ENCODE data around the gene SPTLC1. TPM values are rescaled to one million over a fixed set of nuclear protein-coding genes. Genes with fewer than 3 reads are reported as not detected.
"Not testable (repeated sequence)": the region's sequence is repeated elsewhere in the genome, so short reads cannot be mapped to it uniquely, and the experiment has no call there.

The SPTLC1 gene, protein sequence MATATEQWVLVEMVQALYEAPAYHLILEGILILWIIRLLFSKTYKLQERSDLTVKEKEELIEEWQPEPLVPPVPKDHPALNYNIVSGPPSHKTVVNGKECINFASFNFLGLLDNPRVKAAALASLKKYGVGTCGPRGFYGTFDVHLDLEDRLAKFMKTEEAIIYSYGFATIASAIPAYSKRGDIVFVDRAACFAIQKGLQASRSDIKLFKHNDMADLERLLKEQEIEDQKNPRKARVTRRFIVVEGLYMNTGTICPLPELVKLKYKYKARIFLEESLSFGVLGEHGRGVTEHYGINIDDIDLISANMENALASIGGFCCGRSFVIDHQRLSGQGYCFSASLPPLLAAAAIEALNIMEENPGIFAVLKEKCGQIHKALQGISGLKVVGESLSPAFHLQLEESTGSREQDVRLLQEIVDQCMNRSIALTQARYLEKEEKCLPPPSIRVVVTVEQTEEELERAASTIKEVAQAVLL
- 123 and 134 TPM in 2 replicates for total RNA-seq (2014; rRNA removed; shearing (Covaris generic))

DNA sequence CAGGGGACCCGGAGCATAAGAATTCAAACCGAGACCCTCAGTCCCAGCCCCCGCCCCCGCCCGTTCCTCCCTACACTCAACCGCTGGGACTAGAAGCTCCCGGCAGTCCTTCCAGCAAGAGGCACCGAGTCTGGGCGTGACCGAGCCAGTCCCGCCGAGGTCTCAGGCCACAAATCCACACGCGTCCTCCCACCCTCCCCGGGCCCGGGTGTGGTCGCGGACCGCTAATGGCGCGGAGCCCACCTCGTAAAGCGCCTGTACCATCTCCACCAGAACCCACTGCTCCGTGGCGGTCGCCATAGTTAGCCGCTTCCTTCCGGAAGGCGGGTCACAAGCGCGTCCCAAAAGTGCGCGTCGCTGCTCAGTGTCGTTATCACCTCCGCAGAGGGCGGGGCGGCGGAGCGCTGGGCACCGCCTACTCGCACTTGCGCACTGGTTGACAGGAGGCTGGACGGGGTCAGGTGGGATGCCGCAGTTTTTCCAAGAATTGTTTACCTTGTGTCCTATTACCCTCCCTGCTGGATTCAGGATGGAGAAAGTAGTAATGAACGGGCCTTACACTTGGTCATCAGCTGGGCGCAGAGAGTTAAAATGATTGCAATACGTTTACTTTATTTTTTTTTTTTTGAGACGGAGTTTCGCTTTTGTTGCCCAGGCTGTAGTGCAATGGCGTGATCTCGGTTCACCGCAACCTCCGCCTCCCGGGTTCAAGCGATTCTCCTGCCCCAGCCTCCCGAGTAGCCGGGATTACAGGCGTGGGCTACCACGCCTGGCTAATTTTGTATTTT is at the start of gene SPTLC1:
TSS of gene SPTLC1 (minus strand) at position 343 of the 788 bp plus-strand sequence. CDS start at position 300, 43 bp downstream.
- DNase-seq (ENCODE audit: low read depth), result peak; percentile 93

DNA sequence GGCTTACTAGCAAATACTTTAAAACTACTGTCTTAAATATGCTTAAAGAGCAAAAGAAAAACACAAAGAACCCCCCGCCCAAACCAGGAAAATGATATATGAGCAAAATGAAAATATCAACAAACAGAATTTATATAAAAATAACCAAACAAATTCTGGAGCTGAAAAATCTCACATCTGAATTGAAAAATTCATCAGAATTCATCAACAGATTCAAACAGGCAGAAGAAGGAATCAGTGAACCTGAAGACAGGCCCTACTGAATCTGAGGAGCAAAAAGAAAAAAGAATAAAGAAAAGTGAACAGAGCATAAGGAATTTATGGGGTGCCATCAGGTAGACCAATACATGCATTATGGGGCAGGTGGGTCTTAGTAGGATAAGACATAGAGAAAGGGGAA is 49.8 kb upstream of the SPTLC1 start:
- no peak for DNase-seq (ENCODE audit: low read depth)

DNA sequence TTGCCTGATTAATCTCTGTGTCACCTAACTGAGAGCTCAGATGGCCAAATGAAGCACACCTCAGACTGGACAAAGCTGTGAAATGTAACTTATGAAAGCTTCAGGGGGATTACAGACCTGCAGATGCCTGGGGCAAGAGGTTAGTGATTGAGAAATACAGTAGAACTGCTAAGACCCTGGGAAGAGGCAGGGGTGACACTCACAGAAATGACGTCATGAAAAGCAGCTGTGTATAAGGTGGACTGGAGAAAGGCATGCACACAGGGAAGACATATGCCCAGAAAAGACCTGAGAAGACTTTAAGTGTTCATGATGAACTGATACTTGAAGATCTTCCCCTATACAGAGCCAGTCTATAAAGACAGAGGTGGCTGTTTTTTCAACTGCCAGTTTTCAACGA is 49.3 kb upstream of the SPTLC1 start:
- no peak for DNase-seq (ENCODE audit: low read depth)

DNA sequence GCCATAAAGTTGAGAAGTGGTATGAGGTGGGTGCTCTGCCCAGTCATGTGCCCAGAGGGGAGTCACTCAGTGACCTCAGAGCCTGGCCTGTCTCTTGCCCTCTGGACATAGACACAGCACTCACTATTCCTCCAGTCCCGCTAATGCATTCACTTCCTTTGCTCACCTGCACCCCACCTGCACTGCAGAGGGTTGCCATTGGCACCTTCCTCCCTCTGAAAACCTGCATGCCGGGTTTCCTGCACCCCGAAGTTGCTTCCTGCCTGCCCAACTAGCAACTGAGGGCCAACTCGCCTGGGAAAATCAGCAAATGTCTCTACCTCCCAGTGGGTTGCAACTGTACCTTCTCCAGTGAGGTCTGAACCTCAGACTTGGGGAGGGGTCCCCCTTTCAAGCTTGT is 48.1 kb upstream of the SPTLC1 start:
- DNase-seq (ENCODE audit: low read depth), result no peak

DNA sequence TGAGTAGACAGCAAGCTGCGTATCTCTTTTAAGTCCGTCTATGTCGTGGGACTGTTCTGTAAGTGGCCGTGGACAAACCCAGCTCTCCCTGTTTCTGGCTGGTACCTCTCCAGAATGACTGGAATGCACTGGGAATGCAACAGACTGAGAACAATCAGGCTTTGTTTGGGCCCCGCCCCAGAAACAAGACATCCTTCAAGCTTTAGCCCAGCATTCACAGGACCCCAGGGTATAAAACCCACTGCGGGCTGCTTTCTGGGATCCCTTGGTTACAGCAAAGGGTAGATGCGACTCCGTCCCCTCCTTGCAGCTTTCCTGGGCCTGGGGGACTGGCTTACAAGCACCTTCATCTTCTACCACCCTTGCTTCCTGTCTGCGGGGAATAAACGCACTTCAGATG is 45.6 kb upstream of the SPTLC1 start:
- no peak for DNase-seq (ENCODE audit: low read depth)

DNA sequence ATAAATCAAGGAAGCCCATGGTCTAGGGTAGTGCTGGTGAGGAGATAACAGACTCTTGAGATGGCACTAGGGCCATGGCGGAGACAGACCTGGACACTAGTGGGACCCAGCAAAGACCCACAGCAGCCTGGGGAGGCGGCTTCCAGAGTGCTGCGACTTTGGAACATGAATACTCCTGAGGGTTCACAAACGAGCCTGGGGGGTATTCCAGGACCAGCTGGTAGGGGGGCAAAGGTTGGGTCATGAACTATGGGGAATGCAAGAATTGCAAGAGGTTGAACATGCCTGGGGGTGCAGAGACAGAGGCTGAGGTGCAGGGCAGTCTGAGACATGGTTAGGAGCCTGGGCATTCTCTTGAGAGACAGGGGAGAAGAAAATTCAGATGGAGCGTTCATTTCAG is 43.8 kb upstream of the SPTLC1 start:
- DNase-seq (ENCODE audit: low read depth), result no peak

DNA sequence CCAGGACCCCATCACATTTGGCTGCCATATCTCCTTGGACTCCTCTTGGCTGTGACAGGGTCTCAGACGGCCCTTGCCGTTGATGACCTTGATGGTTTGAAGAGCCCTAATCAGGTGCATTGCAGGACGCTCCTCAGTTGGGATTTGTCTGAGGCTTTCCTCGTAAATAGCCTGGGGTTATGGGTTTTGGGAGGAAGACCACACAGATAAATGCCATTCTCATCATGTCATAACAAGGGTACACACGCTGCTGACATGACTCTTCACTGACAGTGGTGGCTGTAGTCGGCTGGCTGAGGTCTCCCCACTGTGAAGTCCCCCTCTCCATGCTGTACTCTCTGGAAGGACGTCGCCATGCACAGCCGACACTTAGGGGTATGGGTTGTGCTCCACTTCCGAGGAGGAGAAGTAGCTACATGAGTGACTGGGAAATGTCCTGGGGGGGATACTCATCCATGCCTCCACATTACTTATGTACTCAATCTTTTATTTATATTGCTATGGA is 42.9 kb upstream of the SPTLC1 start:
- DNase-seq (ENCODE audit: low read depth), result peak; percentile 50

DNA sequence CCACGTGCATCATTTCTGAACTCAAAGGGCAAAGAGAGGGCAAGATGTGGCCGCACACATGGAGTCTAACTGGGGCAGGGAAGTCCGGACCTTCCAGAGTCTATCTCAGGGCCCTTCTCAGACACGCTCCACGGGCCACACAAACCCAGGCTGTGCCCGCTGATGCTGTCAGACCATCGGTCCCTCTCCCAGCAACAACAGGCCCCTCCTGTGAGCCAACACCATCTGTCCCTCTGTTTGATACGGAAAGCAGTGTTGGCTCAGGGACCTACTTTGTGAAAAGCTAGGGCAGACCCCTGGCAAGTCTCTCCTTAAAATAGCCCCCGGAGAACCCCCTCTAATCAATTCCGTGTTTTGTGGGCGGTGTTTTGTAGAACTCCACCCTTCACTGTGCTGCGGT is 40.5 kb upstream of the SPTLC1 start:
- not testable (repeated sequence) for DNase-seq (ENCODE audit: low read depth)

DNA sequence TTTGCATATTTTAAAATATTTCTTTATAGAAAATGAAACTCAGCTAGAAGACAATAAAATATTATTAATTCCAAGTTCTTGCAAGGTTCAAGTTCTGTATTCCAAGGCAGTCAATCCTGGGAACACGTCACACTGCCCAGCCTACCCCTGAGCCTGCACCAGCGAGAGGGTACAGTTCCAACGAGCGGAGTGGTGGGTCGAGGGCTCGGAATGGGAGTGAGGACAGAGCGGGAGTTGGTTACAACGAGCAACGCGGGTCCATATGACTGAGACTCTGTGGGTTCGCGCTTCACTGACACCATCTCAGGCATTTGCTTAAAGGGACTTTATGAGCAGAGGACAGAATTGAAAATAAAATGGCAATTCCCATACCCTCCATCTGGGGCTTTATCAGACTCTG is 40.0 kb upstream of the SPTLC1 start:
- no peak for DNase-seq (ENCODE audit: low read depth)

DNA sequence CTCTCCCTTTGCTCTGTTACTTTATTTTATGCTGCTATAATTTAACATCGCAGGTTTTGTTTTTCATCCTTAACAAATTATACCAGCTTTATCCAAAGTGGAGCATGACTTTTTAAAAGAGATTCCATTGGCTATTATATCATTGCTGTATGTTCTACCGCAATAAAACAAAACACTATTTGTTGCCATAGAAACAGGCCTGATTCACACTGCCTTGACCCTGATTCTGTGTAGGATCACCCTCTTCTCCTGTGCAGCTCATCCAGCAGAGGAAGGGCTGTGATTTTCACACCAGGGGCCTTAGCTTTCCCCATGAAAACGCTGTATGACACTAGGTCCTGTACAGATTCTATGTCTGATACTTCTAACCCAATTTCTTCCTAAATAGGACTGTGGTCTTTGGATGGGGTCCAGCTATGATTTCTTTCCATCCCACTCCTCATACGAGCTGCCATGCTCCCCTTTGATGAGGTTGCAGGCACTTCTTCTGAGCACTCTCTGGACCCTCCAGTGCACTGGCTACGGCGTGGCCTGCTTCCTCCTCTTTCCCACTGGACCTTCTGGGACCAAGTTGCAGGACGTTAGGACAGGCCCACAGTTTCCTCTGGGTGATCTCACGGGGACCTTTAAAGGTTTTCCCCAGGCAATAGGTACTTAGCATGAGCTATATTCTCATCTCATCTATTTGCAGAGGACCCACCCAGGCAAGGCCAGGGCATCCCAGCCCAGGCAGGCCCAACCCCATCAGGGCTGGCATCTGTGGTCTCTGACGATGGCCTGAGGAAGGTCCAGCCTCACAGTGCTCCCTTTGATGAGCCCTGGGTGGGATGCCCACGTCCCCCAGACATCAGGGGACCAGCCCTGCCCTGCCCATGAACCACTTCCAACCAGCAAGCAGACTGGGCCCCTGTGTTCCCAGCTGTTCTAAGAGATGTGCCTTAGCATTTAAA is 38.5 kb upstream of the SPTLC1 start:
- DNase-seq (ENCODE audit: low read depth), result peak; percentile 93

DNA sequence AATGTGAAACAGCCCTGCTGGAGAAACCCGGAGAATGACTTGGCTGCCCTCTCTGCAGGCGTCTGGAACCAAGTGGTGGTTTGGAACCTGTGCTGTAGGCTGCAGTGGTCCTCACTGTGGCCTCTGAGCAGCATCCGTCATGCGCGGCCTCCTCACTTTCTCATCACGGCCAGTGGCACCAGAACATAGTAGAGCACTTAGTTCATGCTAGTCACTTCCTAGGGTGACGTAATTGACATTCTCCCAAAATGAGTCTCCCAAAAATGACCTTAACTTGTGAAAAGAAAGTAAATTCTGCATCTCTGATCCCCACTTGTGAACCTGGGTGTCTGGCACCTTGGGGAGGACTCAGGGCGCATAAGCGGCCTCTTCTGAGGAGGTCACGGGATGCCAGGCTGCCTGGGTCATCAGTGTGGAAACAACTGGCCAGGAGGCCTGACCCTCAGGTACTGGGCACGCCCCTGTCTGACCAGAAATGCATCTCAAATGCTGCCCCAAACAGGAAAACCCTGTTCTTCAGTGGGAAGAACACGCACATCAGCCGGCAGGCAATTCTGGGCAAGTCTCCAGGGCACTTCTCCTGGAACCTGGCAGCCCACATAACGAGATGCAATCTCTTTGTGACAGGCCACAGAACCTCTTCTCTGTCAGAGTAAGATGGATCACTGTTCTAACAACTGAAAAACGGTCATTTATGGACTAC is 36.6 kb upstream of the SPTLC1 start:
- peak; percentile 95 for DNase-seq (ENCODE audit: low read depth)

DNA sequence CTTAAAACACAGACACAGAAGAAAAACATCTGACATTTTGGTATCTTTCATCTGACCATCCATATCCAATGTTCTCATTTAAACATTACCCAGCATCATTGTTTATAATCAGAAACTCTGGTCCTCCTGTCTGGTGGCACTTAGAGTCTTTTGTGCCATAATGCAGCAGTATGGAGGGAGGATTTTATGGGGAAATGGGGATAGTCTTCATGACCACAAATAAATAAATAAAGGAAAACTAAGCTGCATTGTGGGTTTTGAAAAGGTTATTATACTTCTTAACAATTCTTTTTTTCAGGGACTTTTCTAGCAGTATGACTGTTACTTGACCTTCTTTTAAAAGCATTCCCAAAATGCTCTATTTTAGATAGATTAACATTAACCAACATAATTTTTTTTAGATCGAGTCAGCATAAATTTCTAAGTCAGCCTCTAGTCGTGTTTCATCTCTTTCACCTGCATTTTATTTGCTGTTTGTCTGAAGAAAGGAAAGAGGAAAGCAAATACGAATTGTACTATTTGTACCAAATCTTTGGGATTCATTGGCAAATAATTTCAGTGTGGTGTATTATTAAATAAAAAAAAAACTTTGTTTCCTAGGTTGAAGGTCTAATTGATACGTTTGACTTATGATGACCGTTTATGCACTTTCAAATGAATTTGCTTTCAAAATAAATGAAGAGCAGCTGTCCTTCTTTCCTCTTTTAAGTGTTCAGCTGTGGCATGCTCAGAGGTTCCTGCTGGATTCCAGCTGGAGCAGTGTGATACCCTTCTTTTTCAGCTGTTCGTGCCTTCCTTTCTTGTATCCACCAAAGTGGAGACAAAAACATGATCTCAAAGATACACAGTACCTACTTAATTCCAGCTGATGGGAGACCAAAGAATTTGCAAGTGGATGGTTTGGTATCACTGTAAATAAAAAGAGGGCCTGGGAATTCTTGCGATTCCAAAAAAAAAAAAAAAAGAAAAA is 35.6 kb upstream of the SPTLC1 start:
- peak; percentile 61 for DNase-seq (ENCODE audit: low read depth)

DNA sequence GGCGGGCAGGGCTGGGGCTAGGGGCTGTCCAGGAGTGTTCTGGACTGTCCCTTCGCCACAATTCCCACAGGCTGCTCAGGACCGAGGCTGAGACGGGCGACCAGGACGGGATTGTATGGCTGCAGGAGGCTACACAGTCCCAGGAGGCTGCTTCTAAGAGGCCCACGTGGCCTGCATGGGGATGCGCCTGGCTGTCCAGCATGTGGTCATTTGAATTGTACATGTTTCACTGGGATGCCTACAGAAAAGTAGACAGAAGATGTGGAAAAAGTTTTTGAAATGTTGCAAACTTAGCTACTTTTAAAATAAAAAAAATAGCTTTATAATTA is 32.6 kb upstream of the SPTLC1 start:
- DNase-seq (ENCODE audit: low read depth), result no peak

DNA sequence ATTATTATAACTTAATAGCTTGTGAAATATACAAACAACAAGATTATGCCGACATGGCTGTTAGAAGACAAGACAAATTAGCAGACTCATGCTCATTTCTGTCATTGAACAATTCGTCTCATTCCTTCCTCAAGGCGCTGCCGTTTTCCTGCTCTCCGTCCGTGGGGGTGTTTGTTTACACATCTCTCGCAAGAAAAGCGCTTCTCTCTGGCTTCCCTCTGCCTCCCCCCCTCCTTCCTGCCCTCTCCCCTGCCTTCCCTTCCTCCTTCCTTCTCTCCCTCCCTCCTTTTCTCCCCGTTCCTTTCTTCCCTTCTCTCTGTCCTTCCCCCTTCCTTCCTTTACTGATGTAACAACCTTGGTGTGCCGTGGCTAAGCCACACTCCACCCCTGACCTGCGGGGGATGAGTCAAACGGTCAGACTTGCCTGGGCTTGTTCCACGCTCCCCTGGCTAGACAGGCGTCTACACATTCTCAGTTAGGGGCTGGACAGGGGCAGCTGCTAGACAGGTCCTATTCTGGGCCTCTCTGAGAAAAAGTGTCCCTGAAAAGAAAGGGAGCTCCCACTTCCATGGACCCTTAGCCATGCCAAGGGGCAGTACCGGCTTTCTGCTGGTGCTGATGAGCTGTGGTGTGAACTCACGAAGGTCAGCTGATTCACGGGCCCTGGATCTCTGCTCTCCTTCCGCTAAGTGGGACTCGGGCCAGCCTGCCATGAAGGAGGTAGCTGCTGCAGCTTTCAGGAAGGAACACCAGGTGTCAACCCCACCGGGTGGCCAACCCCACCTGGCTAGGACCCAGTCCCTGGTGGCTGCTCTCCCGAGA is 32.0 kb upstream of the SPTLC1 start:
- DNase-seq (ENCODE audit: low read depth), result peak; percentile 94

DNA sequence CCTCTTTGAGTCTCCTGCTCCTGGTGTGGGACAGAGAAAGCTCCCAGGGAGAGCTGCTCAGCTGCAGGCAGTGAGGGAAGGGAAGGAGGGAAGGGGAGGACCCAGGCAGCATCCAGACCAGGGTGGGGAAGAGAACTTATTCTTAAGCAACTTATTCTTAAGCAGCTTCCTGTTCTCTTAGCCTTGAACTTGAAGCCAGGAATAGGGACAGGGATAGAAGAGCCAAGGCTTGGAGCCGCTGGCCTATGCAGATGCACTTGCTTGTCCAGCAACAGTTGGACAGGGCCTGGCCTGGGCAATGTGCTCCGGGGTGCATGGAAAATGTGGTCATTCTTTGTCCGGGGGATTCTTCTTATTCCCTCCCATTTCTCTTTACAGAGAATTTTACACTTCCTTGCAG is 31.4 kb upstream of the SPTLC1 start:
- peak; percentile 32 for DNase-seq (ENCODE audit: low read depth)

DNA sequence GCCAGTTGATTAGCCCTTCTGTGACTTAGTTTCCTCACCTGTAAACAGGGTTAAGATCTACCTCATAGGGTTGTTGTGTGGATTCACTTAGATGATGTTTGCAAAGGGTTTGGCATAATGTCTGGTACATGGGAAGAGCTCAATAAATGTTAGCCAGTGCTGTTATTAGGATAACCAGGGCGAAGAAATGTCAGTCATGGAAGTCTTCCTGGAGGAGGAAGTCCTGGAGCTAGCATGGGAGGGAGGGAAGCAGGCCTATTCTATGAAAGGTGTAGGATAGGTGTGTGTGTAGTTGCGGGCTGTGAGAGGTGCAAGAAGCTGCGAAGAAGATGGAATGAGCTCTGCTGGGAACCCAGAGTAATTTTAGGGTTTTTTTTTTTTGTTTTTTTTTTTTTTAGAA is 30.6 kb upstream of the SPTLC1 start:
- DNase-seq (ENCODE audit: low read depth), result not testable (repeated sequence)

DNA sequence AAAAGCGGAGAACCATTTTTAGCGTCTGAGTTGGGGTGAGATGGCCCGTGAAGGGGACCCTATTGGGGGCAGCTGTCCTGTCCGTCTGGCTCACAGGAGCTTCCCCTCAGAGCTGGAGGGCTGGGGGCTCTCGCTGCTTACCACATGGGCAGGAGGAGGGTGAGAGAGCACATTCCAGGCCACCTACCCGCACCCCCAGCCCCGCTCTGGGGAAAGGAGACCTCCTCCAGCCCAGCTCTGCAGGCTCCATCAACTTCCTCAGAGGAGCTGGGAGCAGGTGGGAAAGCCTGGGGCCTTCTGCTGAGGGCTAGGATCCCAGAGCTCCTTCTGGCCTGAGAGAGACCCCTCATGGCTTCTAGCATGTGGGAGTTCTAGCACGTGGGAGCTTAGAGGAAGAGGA is 27.1 kb upstream of the SPTLC1 start:
- DNase-seq (ENCODE audit: low read depth), result no peak

DNA sequence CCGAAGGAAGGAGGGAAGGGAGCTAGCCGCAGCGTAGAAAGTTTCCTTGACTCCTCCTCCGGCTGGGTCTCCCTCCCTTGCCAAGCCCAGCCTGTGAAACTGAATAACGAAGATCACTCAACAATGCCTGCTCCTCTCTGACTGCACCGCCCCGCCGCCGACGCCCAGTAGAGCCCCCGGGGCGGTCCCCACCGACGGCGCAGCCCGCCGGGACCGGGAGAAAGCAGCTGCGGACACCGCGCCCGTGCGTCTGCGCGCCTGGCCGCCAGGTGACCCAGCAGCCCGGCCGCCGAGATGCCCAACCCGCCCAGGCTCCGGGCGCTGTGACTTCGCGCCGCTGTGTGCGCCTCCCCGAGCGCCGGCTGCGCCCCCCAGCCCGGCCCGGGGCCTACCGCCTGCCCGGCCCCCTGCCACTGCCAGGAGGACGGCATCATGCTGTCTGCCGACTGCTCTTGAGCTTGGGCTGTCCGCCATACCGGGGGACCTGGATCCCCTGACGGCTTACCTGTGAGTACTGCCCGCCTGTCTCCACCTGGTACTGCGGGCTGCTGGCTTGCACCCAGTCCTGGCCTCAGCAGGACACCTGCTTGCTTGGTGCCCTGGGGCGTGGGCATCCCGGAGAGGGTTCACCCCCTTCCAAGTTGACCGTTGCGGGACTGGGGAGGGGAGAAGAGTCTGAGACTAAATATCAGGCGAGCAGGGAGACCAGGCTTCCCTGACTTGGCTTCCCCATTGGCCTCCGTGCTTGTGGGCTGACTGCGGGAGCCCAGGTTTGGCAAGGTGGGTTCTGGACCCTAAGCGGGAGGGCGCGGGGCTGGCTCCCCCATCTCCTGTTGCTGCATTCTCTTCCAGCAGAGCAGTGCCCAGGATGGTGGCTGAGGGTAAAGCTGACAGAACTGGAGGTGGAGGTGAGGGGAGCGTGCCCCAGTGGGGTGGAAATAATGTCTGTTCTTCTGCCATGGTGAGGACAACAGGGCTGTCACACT is 26.2 kb upstream of the SPTLC1 start:
- DNase-seq (ENCODE audit: low read depth), result peak; percentile 40
